Ectodermal cell (in vitro differentiated cells): ENCODE measurements around the gene DYNC1I1.

Source experiments
- H3K27ac ChIP-seq: 2 replicates; pipeline ENCODE4 v1.7.0; 2013; ENCODE audit warnings: mild to moderate bottlenecking, low read depth, low read length; ENCODE audit not compliant: insufficient read depth, poor library complexity, severe bottlenecking
- H3K27me3 ChIP-seq: 2 replicates; pipeline ENCODE4 v1.7.0; 2013; ENCODE audit warnings: mild to moderate bottlenecking, low read length; ENCODE audit not compliant: insufficient read depth, control insufficient read depth, poor library complexity, severe bottlenecking
- H3K36me3 ChIP-seq: one replicate; pipeline ENCODE4 v1.7.0; 2013; ENCODE audit warnings: low read length; ENCODE audit not compliant: control insufficient read depth, insufficient read depth
- H3K4me1 ChIP-seq: one replicate; pipeline ENCODE4 v1.7.0; 2013; ENCODE audit warnings: low read length; ENCODE audit not compliant: control insufficient read depth, insufficient read depth
- H3K4me3 ChIP-seq: 2 replicates; pipeline ENCODE4 v1.7.0; 2013; ENCODE audit warnings: low read depth, low read length, control low read depth; ENCODE audit not compliant: insufficient read depth
- H3K9me3 ChIP-seq: 2 replicates; pipeline ENCODE4 v1.7.0; 2013; ENCODE audit warnings: mild to moderate bottlenecking, low read length, moderate library complexity; ENCODE audit not compliant: control insufficient read depth
- WGBS, 2 experiments: methylation state at CpG; one replicate each; pipeline ENCODE4 v1.1.7; 2013; ENCODE audit warnings: missing lambda C conversion rate in 2 of 2; 5-methylcytosine and 5-hydroxymethylcytosine counted together

The DYNC1I1 gene

GRCh38 chr7:95843286-95843685, 70.9 kb downstream of the DYNC1I1 start:
- Histone ChIP-seq H3K4me3 (no peak overlapping the region), H3K9me3 (no peaks in the 10 kb centered on the region), H3K27ac (no peak overlapping the region), H3K36me3 (no peaks in the 10 kb centered on the region), H3K27me3 (no peaks in the 10 kb centered on the region), H3K4me1 (peaks cover 14% of the 10 kb centered on the region)
- 89 to 91% methylated on average over 2 of the region's 2 CpGs for WGBS, 2 experiments

GRCh38 chr7:95845007-95845406, 72.7 kb downstream of the DYNC1I1 start:
- Histone ChIP-seq H3K36me3 (no peaks in the 10 kb centered on the region), H3K4me1 (peaks cover 14% of the 10 kb centered on the region), H3K27me3 (no peaks in the 10 kb centered on the region), H3K9me3 (no peaks in the 10 kb centered on the region), H3K27ac (no peak overlapping the region), H3K4me3 (no peak overlapping the region)

GRCh38 chr7:95847061-95847460, 74.7 kb downstream of the DYNC1I1 start:
- no peak overlapping the region for H3K27ac ChIP-seq
- no peak overlapping the region for H3K4me3 ChIP-seq
- H3K27me3 ChIP-seq = no peaks in the 10 kb centered on the region
- no peaks in the 10 kb centered on the region for H3K36me3 ChIP-seq
- H3K9me3 ChIP-seq = no peaks in the 10 kb centered on the region
- peaks cover 5% of the 10 kb centered on the region for H3K4me1 ChIP-seq
- 60 to 63% methylated on average over 4 of the region's 4 CpGs for WGBS, 2 experiments

- H3K27ac ChIP-seq = no peak overlapping the region
These were observed 87.1 kb downstream of the DYNC1I1 start for GRCh38 chr7:95859429-95859828.

GRCh38 chr7:95861041-95861440, 88.7 kb downstream of the DYNC1I1 start:
- H3K36me3 ChIP-seq = no peaks in the 10 kb centered on the region
- WGBS, 2 experiments = 67 to 81% methylated on average over 1 to 2 of the region's 2 CpGs
- H3K9me3 ChIP-seq = no peaks in the 10 kb centered on the region
- H3K27me3 ChIP-seq = no peaks in the 10 kb centered on the region
- H3K27ac ChIP-seq = no peak overlapping the region
- no peaks in the 10 kb centered on the region for H3K4me1 ChIP-seq
- no peak overlapping the region for H3K4me3 ChIP-seq

More at GRCh38 chr7:95859429-95859828, 87.1 kb downstream of the DYNC1I1 start:
- Histone ChIP-seq H3K9me3 (no peaks in the 10 kb centered on the region), H3K4me3 (no peak overlapping the region), H3K36me3 (no peaks in the 10 kb centered on the region), H3K4me1 (no peaks in the 10 kb centered on the region), H3K27me3 (no peaks in the 10 kb centered on the region)
- WGBS, 2 experiments = 66 to 92% methylated on average over 1 of the region's 1 CpG

- Histone ChIP-seq H3K36me3 (no peaks in the 10 kb centered on the region), H3K4me1 (no peaks in the 10 kb centered on the region), H3K9me3 (no peaks in the 10 kb centered on the region), H3K27ac (no peak overlapping the region), H3K4me3 (no peak overlapping the region), H3K27me3 (no peaks in the 10 kb centered on the region)
- 89 to 95% methylated on average over 1 of the region's 2 CpGs for WGBS, 2 experiments
These were observed 91.3 kb downstream of the DYNC1I1 start for GRCh38 chr7:95863623-95864022.

- H3K4me1 ChIP-seq = no peaks in the 10 kb centered on the region
- no peaks in the 10 kb centered on the region for H3K9me3 ChIP-seq
- 79 to 85% methylated on average over 8 to 9 of the region's 9 CpGs for WGBS, 2 experiments
- no peaks in the 10 kb centered on the region for H3K27me3 ChIP-seq
- no peak overlapping the region for H3K27ac ChIP-seq
- H3K4me3 ChIP-seq = no peak overlapping the region
- no peaks in the 10 kb centered on the region for H3K36me3 ChIP-seq
These were observed 93.5 kb downstream of the DYNC1I1 start for GRCh38 chr7:95865716-95866371.

GRCh38 chr7:95867309-95867708, 95.0 kb downstream of the DYNC1I1 start:
- no peaks in the 10 kb centered on the region for H3K27me3 ChIP-seq
- no peak overlapping the region for H3K27ac ChIP-seq
- no peaks in the 10 kb centered on the region for H3K36me3 ChIP-seq
- H3K4me3 ChIP-seq = no peak overlapping the region
- H3K9me3 ChIP-seq = no peaks in the 10 kb centered on the region
- 58 to 70% methylated on average over 3 of the region's 3 CpGs for WGBS, 2 experiments
- H3K4me1 ChIP-seq = no peaks in the 10 kb centered on the region

GRCh38 chr7:95871075-95871848, 98.9 kb downstream of the DYNC1I1 start:
- Histone ChIP-seq H3K36me3 (no peaks in the 10 kb centered on the region), H3K27me3 (no peaks in the 10 kb centered on the region), H3K4me1 (no peaks in the 10 kb centered on the region), H3K4me3 (no peak overlapping the region), H3K27ac (no peak overlapping the region), H3K9me3 (no peaks in the 10 kb centered on the region)
- 24 to 37% methylated on average over 4 to 5 of the region's 6 CpGs for WGBS, 2 experiments

- 94 to 95% methylated on average over 9 of the region's 9 CpGs for WGBS, 2 experiments
These were observed 99.5 kb downstream of the DYNC1I1 start for GRCh38 chr7:95871896-95872295.

More at GRCh38 chr7:95871896-95872295, 99.5 kb downstream of the DYNC1I1 start:
- H3K4me3 ChIP-seq = no peak overlapping the region
- no peaks in the 10 kb centered on the region for H3K9me3 ChIP-seq
- no peak overlapping the region for H3K27ac ChIP-seq
- H3K27me3 ChIP-seq = no peaks in the 10 kb centered on the region
- H3K36me3 ChIP-seq = no peaks in the 10 kb centered on the region
- no peaks in the 10 kb centered on the region for H3K4me1 ChIP-seq
